Right cardiac atrium (tissue), 5 donors: ENCODE measurements around the gene GADD45GIP1. TPM values are rescaled to one million over a fixed set of nuclear protein-coding genes. Genes with fewer than 3 reads are reported as not detected.

Experiments
- ATAC-seq, 2 donors: fragments of 200-7000 bp; cut with Tn5 transposase; one replicate each; pipeline versions ENCODE4 v1.8.0 to v1.9.1; 2020; ENCODE audit warnings: moderate library complexity in 2 of 2, mild to moderate bottlenecking in 1 of 2
- DNase-seq, 3 donors: peaks; one replicate each; pipeline ENCODE4 v3.0.0-alpha.2; 2020
- H3K27ac ChIP-seq: one replicate; pipeline ENCODE4 v1.5.1; 2013; ENCODE audit warnings: mild to moderate bottlenecking, low read length, control low read depth, moderate library complexity
- H3K27me3 ChIP-seq: one replicate; pipeline ENCODE4 v1.6.1; 2013; ENCODE audit not compliant: control insufficient read depth, insufficient read depth
- H3K4me1 ChIP-seq: one replicate; pipeline ENCODE4 v1.6.1; 2013; ENCODE audit warnings: low read length; ENCODE audit not compliant: control insufficient read depth, insufficient read depth
- H3K4me3 ChIP-seq: one replicate; pipeline ENCODE4 v1.5.1; 2013; ENCODE audit warnings: low read length, control low read depth
- H3K9me3 ChIP-seq: one replicate; pipeline ENCODE4 v1.6.1; 2013; ENCODE audit warnings: low read length; ENCODE audit not compliant: control insufficient read depth
- WGBS: extraction: QIAGEN DNeasy Blood & Tissue Kit; methylation state at CpG from one replicate; pipeline ENCODE4 v1.1.7; 2013; 5-methylcytosine and 5-hydroxymethylcytosine counted together
- intact Hi-C, 4 donors: fragments of 100-400 bp; cut with DNase I; formaldehyde crosslinking; loops; one replicate each; pipeline versions ENCODE4 v1.11.0 to v1.14.0; 2022 to 2023
- polyA plus RNA-seq: library from polyadenylated mRNA; stranded (reverse); fragments of 200-250 nt; gene quantifications from one replicate; pipeline ENCODE4 v1.2.3, GENCODE V29; 2013
- total RNA-seq, 4 donors: library from RNA; stranded (reverse); fragmentation: NEBNext Ultra II Directional; extraction: Animal tissue kit (Norgen Biotek cat#: 25700); gene quantifications; one replicate each; pipeline ENCODE4 v1.2.1, GENCODE V29; 2021
- donor health status: healthy with polysubstance abuse.
- donor health status: DM: no; HTN: yes; CAD: no.
- donor health status: DM: no; HTN: no; CAD: no.
- donor health status: DM: no; HTN: yes; CAD: no; lungs with severe emphysema.
- donor health status: DM: yes; HTN: yes; CAD: no.

The GADD45GIP1 gene
- total and polyA plus RNA-seq, 5 donors = 24.3 to 64.5 (median 32.1) TPM

DNA sequence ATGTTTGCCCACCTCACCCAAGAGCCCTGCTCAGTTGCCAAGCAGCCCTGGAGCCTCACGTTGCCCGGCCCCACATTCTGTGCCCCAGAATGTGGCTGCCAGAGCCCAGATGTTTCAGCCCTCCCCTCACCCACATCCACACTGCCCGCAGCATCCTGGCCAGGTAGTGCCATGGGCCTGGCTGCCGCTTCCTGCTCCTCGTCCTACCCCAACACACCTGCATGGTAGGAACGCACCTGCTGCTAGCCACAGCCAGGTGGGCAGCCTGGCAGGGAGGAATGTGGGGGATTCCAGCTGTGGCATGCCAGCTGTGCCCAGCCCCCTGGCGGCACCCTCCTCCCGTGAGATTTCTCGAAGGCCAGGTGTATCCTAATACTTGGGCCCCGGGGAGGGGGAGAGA, 30.8 kb upstream of the GADD45GIP1 start:
- H3K4me1 ChIP-seq = peaks cover 3% of the 10 kb centered on the region
- ATAC-seq = no peak
- no peak overlapping the region for H3K27ac ChIP-seq
- H3K27me3 ChIP-seq = no peaks in the 10 kb centered on the region
- H3K4me3 ChIP-seq = no peak overlapping the region
- H3K9me3 ChIP-seq = no peaks in the 10 kb centered on the region
- intact Hi-C loops = loop anchor here (5.0 to 10.0 kb wide), 4 partner anchors 75 to 107 kb away; no protein-coding TSS in a partner anchor
- WGBS = 80% methylated on average over 10 of the region's 10 CpGs
- DNase-seq = no peak

- 82% methylated on average over 3 of the region's 3 CpGs for WGBS
- DNase-seq (no peak), ATAC-seq (no peak)
- Histone ChIP-seq H3K27me3 (no peaks in the 10 kb centered on the region), H3K4me1 (peaks cover 3% of the 10 kb centered on the region), H3K4me3 (no peak overlapping the region), H3K27ac (no peak overlapping the region), H3K9me3 (no peaks in the 10 kb centered on the region)
- intact Hi-C loops = loop anchor here (5.0 to 10.0 kb wide), 4 partner anchors 75 to 108 kb away; no protein-coding TSS in a partner anchor
Measured at GRCh38 chr19:12987190-12987589, 30.2 kb upstream of the GADD45GIP1 start.

DNA sequence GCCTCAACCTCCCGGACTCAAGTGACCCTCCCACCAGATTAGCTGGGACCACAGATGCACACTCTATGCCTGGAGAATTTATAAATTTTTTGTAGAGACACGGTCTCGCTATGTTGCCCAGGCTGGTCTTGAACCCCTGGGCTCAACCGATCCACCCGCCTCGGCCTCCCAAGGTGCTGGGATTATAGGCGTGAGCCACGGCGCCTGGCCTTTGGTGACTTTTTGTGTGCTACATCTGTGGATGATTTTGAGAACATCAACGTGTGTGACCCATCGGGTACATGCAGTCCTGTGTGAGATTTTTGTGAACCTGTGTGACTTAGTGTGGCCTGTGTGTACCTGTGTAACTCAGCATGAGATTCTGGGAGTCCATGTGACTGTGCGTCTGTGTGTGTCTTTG, 29.7 kb upstream of the GADD45GIP1 start:
- H3K27me3 ChIP-seq = no peaks in the 10 kb centered on the region
- WGBS = 96% methylated on average over 12 of the region's 12 CpGs
- intact Hi-C loops = loop anchor here (5.0 to 10.0 kb wide), 4 partner anchors 76 to 108 kb away; no protein-coding TSS in a partner anchor

DNA sequence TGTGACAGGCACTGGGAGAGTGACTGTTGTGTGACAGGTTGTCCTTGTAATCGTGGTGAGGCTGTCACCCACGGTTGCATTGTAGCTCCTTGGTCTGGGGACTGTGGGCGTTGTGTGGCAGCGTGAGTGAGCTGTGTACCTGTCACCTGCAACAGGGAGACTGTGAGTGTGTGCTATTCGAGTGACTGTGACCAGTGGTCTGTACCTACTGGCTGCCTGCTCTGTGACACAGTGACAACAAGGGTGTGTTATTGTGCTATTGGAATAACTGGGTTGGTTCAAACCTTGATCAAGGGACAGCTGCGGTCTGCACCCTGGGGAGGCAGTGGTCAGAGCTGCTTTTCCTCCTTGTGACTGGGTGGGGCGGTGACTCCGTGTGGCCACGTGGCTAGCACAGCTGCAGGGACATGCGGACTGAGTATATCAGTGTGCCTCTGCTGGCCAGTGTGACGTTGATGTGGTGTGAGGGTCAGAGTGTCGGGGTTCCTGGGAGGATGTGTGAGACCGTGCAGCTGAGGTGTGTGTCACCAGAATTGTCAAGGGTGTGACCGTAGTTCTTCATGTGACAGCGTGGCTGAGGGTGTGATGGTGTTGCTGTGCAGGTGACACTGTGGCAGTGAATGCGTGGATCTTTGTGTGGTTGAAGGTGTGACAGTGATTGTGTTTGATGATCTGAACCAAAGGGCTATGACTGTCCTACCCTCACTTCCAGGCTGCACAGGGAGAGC, 28.2 kb upstream of the GADD45GIP1 start:
- DNase-seq = peak; percentile 79 to 87 (median 85)
- Histone ChIP-seq H3K4me1 (peaks cover 3% of the 10 kb centered on the region), H3K4me3 (no peak overlapping the region), H3K27me3 (no peaks in the 10 kb centered on the region), H3K27ac (no peak overlapping the region), H3K9me3 (no peaks in the 10 kb centered on the region)
- peak; percentile 69 to 70 for ATAC-seq
- whole genome bisulfite sequencing = 34% methylated on average over 16 of the region's 16 CpGs
- intact Hi-C loops = loop anchor here (5.0 to 10.0 kb wide), 4 partner anchors 77 to 110 kb away; no protein-coding TSS in a partner anchor

More for the DNA sequence above, 29.7 kb upstream of the GADD45GIP1 start:
- DNase-seq (no peak), ATAC-seq (no peak)
- no peaks in the 10 kb centered on the region for H3K9me3 ChIP-seq
- peaks cover 3% of the 10 kb centered on the region for H3K4me1 ChIP-seq
- H3K4me3 ChIP-seq = no peak overlapping the region
- no peak overlapping the region for H3K27ac ChIP-seq

- Histone ChIP-seq H3K27ac (no peak overlapping the region), H3K4me1 (peaks cover 3% of the 10 kb centered on the region), H3K4me3 (no peak overlapping the region), H3K9me3 (no peaks in the 10 kb centered on the region), H3K27me3 (no peaks in the 10 kb centered on the region)
- DNase-seq = peak in 1 of 3 donors; percentile 62
- 24% methylated on average over 10 of the region's 10 CpGs for WGBS
- intact Hi-C loops = loop anchor here (5.0 to 10.0 kb wide), 4 partner anchors 78 to 110 kb away; no protein-coding TSS in a partner anchor
- ATAC-seq = no peak
Measured at GRCh38 chr19:12984683-12985048, 27.6 kb upstream of the GADD45GIP1 start.

DNA sequence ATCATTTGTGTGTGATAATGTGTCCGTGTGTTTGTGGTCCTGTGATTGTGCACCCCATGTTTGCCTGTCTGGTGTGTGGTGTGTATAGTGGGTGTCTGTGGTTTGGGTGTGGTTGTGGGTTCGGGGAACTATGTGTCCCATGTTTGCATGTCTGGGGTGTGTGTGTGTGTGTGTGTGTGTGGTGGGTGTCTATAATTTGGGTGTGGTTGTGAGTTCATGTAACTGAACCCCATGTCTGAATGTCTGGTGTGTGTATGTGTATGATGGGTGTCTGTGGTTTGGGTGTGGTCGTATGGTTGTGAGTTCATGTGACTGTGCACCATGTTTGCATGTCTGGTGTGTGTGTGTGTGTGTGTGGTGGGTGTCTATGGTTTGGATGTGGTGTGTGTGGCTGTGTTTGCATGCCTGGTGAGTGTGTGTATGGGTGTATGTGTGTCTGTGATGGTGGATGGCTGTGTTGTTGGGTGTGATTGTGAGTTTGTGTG, 27.2 kb upstream of the GADD45GIP1 start:
- H3K4me3 ChIP-seq = no peak overlapping the region
- no peak overlapping the region for H3K27ac ChIP-seq
- intact Hi-C loops = loop anchor here in 2 of 4 donors (10.0 kb wide), 2 partner anchors 81 to 111 kb away; no protein-coding TSS in a partner anchor
- peak in 1 of 2 donors; percentile 5 for ATAC-seq
- no peaks in the 10 kb centered on the region for H3K27me3 ChIP-seq
- 82% methylated on average over 3 of the region's 3 CpGs for WGBS
- H3K9me3 ChIP-seq = no peaks in the 10 kb centered on the region
- peaks cover 3% of the 10 kb centered on the region for H3K4me1 ChIP-seq
- DNase-seq = peak in 1 of 3 donors; percentile 29

DNA sequence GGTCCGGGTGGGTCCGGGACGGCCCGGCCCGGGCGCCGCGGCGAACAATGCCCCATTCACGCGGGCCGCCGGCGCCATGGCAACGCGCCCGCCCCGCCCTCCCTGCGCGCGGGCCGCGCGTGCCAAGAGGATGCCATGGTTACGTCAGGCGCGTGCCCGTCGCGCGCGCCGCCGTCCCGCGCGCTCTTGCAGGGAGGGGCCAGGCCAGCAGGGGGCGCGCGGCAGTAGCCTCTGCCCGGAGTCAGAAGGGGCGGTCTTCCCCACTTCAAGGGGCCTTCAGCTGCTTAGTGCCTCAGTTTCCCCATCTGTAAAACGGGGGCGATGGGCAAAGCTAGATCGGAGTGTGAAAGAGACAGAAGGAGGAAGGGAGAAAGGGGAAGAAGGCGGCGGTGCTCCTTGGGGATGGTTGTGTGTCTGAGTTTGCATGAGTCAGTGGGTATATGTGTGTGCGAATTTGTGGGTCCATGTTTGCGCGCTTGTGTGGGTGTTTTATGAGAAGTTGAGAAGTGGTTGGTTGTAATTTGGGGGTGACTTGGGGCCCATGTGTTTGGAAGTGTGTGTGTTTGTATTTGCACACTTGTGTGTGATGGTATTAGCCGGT, 26.6 kb upstream of the GADD45GIP1 start:
- peak; percentile 81 to 94 (median 93) for DNase-seq
- H3K4me1 ChIP-seq = peaks cover 3% of the 10 kb centered on the region
- no peaks in the 10 kb centered on the region for H3K9me3 ChIP-seq
- no peak overlapping the region for H3K4me3 ChIP-seq
- no peaks in the 10 kb centered on the region for H3K27me3 ChIP-seq
- WGBS = 10% methylated on average over 51 of the region's 51 CpGs
- intact Hi-C loops = loop anchor here in 2 of 4 donors (2.0 to 10.0 kb wide), 3 partner anchors 81 to 111 kb away; no protein-coding TSS in a partner anchor
- H3K27ac ChIP-seq = no peak overlapping the region
- ATAC-seq = peak; percentile 77 to 80

- WGBS = 54% methylated on average over 10 of the region's 10 CpGs
- H3K9me3 ChIP-seq = no peaks in the 10 kb centered on the region
- intact Hi-C loops = loop anchor here in 2 of 4 donors (2.0 to 10.0 kb wide), 3 partner anchors 82 to 112 kb away; no protein-coding TSS in a partner anchor
- no peak overlapping the region for H3K4me3 ChIP-seq
- H3K27ac ChIP-seq = no peak overlapping the region
- H3K4me1 ChIP-seq = peaks cover 3% of the 10 kb centered on the region
- DNase-seq (peak in 1 of 3 donors; percentile 54), ATAC-seq (no peak)
- no peaks in the 10 kb centered on the region for H3K27me3 ChIP-seq
Measured at GRCh38 chr19:12983091-12983490, 26.1 kb upstream of the GADD45GIP1 start.

DNA sequence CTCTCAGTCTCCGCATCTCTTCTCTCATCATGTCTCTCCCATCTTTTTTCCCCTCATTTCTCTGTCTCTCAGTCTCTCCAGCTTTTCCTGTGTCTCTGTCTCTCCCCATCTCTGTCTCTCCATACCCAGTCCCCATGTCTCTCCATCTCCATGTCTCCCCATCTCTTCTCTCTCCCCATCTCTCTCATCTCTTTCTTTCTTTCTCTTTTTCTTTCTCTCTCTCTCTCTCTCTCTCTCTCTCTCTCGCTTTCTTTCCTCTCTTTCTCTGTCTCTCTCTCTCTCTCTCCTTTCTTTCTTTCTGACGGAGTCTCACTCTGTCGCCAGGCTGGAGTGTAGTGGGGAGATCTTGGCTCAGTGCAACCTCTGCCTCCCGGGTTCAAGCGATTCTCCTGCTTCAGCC, 25.6 kb upstream of the GADD45GIP1 start:
- DNase-seq (no peak), ATAC-seq (no peak)
- peaks cover 3% of the 10 kb centered on the region for H3K4me1 ChIP-seq
- no peak overlapping the region for H3K4me3 ChIP-seq
- H3K27me3 ChIP-seq = no peaks in the 10 kb centered on the region
- intact Hi-C loops = loop anchor here in 2 of 4 donors (2.0 to 10.0 kb wide), 3 partner anchors 82 to 112 kb away; no protein-coding TSS in a partner anchor
- H3K27ac ChIP-seq = no peak overlapping the region
- H3K9me3 ChIP-seq = no peaks in the 10 kb centered on the region
- 90% methylated on average over 6 of the region's 6 CpGs for WGBS

DNA sequence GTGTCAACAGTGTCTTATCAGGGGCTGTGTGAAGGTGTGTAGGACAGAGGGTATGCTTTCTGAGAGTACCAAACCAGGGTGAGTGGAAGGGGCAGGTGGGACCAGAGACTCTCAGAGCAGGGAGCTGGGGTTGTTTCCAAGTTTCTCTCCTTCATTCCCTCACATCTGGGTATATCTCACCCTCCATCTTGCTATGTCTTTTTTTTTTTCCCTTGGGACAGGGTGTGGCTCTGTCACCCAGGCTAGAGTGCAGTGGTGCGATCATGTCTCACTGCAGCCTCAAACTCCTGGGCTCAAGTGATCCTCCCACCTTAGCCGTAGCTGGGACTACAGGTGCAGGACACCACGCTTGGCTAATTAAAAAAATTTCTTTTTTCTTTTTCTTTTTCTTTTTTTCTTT, 23.0 kb upstream of the GADD45GIP1 start:
- Histone ChIP-seq H3K27ac (no peak overlapping the region), H3K4me3 (no peak overlapping the region), H3K27me3 (no peaks in the 10 kb centered on the region), H3K9me3 (no peaks in the 10 kb centered on the region), H3K4me1 (peaks cover under 1% of the 10 kb centered on the region)
- ATAC-seq (no peak), DNase-seq (peak in 1 of 3 donors; percentile 16)
- 95% methylated on average over 3 of the region's 3 CpGs for WGBS
- intact Hi-C loops = loop anchor here (2.0 to 10.0 kb wide), 8 partner anchors 85 to 612 kb away; no protein-coding TSS in a partner anchor
